GM21825 (cell line): Measurements from ENCODE around the gene CIAO1.

Source experiments
- ATAC-seq: cut with Tn5 transposase; IDR thresholded peaks from one replicate; pipeline ENCODE4 v1.9.1; 2021; ENCODE audit warnings: mild to moderate bottlenecking, moderate library complexity; ENCODE audit not compliant: unreplicated experiment

Gene CIAO1

GRCh38 chr2:96320728-96321622 lies 55.0 kb downstream of the CIAO1 start:
- peak; percentile 22 for ATAC-seq
